HEK293 (cell line): ENCODE measurements around the gene WNT6.

ENCODE experiments used
- CTCF ChIA-PET: fragments of 350-600 bp; formaldehyde crosslinking; extraction: SDS; loops from one replicate; lab custom pipeline; 2021; ENCODE audit warnings: antibody characterized with exemption; lab: Yijun Ruan, JAX
- POLR2A ChIA-PET: fragments of 300-600 bp; formaldehyde crosslinking; extraction: SDS; loops from one replicate; lab custom pipeline; 2020; ENCODE audit warnings: antibody characterized with exemption, inconsistent platforms; lab: Yijun Ruan, JAX
- H3K27ac ChIP-seq: fragments of 200-500 bp; sonication (Bioruptor generic); 2 replicates; pipeline ENCODE4 v1.5.1; 2014; ENCODE audit warnings: low read depth, low read length, control low read depth, inconsistent platforms; ENCODE audit errors: extremely low read depth
- H3K36me3 ChIP-seq, 2 experiments: fragments of 200-500 bp in 1 of 2; sonication (Bioruptor generic) in 1 of 2; 1 replicate in 1 of 2; 2 replicates in 1 of 2; pipeline ENCODE4 v1.5.1; 2014 to 2017; ENCODE audit warnings: inconsistent platforms in 2 of 2, low read length in 2 of 2; ENCODE audit not compliant: control insufficient read depth in 2 of 2, insufficient read depth in 1 of 2
- H3K4me1 ChIP-seq: fragments of 200-500 bp; sonication (Bioruptor generic); 2 replicates; pipeline ENCODE4 v1.5.1; 2014; ENCODE audit warnings: mild to moderate bottlenecking, low read length, inconsistent platforms; ENCODE audit not compliant: control insufficient read depth, insufficient read depth
- H3K4me3 ChIP-seq: 2 replicates; pipeline ENCODE4 v1.5.1; 2011; ENCODE audit warnings: low read depth, mild to moderate bottlenecking, control low read depth, low read length, moderate library complexity
- H3K9me3 ChIP-seq: fragments of 200-500 bp; sonication (Bioruptor generic); 2 replicates; pipeline ENCODE4 v1.5.1; 2014; ENCODE audit warnings: low read depth, low read length, inconsistent platforms; ENCODE audit not compliant: control insufficient read depth, insufficient read depth
- EGR2 ChIP-seq: fragments of 450-650 bp; formaldehyde crosslinking; IDR thresholded peaks from 2 replicates; pipeline ENCODE4 v1.5.1; 2016; ENCODE audit warnings: low read depth, missing biosample characterization, missing genetic modification characterization
- GLIS1 ChIP-seq: fragments of 450-650 bp; formaldehyde crosslinking; IDR thresholded peaks from 2 replicates; pipeline ENCODE4 v1.5.1; 2016; ENCODE audit warnings: missing biosample characterization, missing genetic modification characterization
- HOXA7 ChIP-seq: sonication (generic); formaldehyde crosslinking; IDR thresholded peaks from 2 replicates; pipeline ENCODE4 v1.8.1; 2022; ENCODE audit warnings: missing genetic modification reagents, borderline replicate concordance
- OSR2 ChIP-seq: fragments of 450-650 bp; formaldehyde crosslinking; IDR thresholded peaks from 2 replicates; pipeline ENCODE4 v1.5.1; 2016; ENCODE audit warnings: missing biosample characterization, missing genetic modification characterization
- PRDM10 ChIP-seq: fragments of 450-650 bp; formaldehyde crosslinking; IDR thresholded peaks from 2 replicates; pipeline ENCODE4 v1.5.1; 2016; ENCODE audit warnings: missing biosample characterization, missing genetic modification characterization
- SCRT1 ChIP-seq: fragments of 450-650 bp; formaldehyde crosslinking; IDR thresholded peaks from 2 replicates; pipeline ENCODE4 v1.5.1; 2016; ENCODE audit warnings: missing biosample characterization, missing genetic modification characterization, borderline replicate concordance
- TSHZ1 ChIP-seq: fragments of 450-650 bp; formaldehyde crosslinking; IDR thresholded peaks from 2 replicates; pipeline ENCODE4 v1.5.1; 2016; ENCODE audit warnings: missing biosample characterization, missing genetic modification characterization, borderline replicate concordance
- ZBTB8A ChIP-seq: fragments of 450-650 bp; formaldehyde crosslinking; IDR thresholded peaks from 2 replicates; pipeline ENCODE4 v1.5.1; 2016; ENCODE audit warnings: missing biosample characterization, missing genetic modification characterization
- ZFHX2 ChIP-seq: fragments of 450-650 bp; formaldehyde crosslinking; conservative IDR thresholded peaks from 2 replicates; pipeline ENCODE4 v1.5.1; 2016; ENCODE audit warnings: missing biosample characterization, missing genetic modification characterization
- ZNF10 ChIP-seq: fragments of 450-650 bp; formaldehyde crosslinking; IDR thresholded peaks from 2 replicates; pipeline ENCODE4 v1.5.1; 2017; ENCODE audit warnings: missing biosample characterization, missing genetic modification characterization
- ZNF138 ChIP-seq: fragments of 450-650 bp; formaldehyde crosslinking; IDR thresholded peaks from 2 replicates; pipeline ENCODE4 v1.5.1; 2016; ENCODE audit warnings: missing biosample characterization, missing genetic modification characterization, borderline replicate concordance
- ZNF169 ChIP-seq: fragments of 450-650 bp; formaldehyde crosslinking; IDR thresholded peaks from 2 replicates; pipeline ENCODE4 v1.5.1; 2016; ENCODE audit warnings: missing biosample characterization, missing genetic modification characterization
- ZNF202 ChIP-seq: fragments of 450-650 bp; formaldehyde crosslinking; IDR thresholded peaks from 2 replicates; pipeline ENCODE4 v1.5.1; 2016; ENCODE audit warnings: missing biosample characterization, missing genetic modification characterization, borderline replicate concordance
- ZNF248 ChIP-seq: fragments of 450-650 bp; formaldehyde crosslinking; IDR thresholded peaks from 2 replicates; pipeline ENCODE4 v1.5.1; 2017; ENCODE audit warnings: missing biosample characterization, missing genetic modification characterization
- ZNF324 ChIP-seq: fragments of 450-650 bp; formaldehyde crosslinking; IDR thresholded peaks from 2 replicates; pipeline ENCODE4 v1.5.1; 2016; ENCODE audit warnings: missing biosample characterization, missing genetic modification characterization
- ZNF350 ChIP-seq: fragments of 450-650 bp; formaldehyde crosslinking; IDR thresholded peaks from 2 replicates; pipeline ENCODE4 v1.5.0; 2017; ENCODE audit warnings: missing biosample characterization, mild to moderate bottlenecking, missing genetic modification characterization
- ZNF48 ChIP-seq: fragments of 450-650 bp; formaldehyde crosslinking; IDR thresholded peaks from 2 replicates; pipeline ENCODE4 v1.5.1; 2016; ENCODE audit warnings: missing biosample characterization, missing genetic modification characterization
- ZNF561 ChIP-seq: fragments of 450-650 bp; IDR thresholded peaks from 2 replicates; pipeline ENCODE4 v1.5.1; 2018; ENCODE audit warnings: missing biosample characterization, missing genetic modification characterization, borderline replicate concordance
- ZNF626 ChIP-seq: fragments of 450-650 bp; sonication (Bioruptor Pico); formaldehyde crosslinking; IDR thresholded peaks from 2 replicates; pipeline ENCODE4 v1.5.1; 2018; ENCODE audit warnings: missing biosample characterization, missing genetic modification characterization, inconsistent platforms
- ZNF670 ChIP-seq: fragments of 450-650 bp; formaldehyde crosslinking; IDR thresholded peaks from 2 replicates; pipeline ENCODE4 v1.5.1; 2016; ENCODE audit warnings: missing biosample characterization, missing genetic modification characterization, low read depth
- ZNF692 ChIP-seq: fragments of 450-650 bp; formaldehyde crosslinking; IDR thresholded peaks from 2 replicates; pipeline ENCODE4 v1.5.1; 2016; ENCODE audit warnings: missing biosample characterization, missing genetic modification characterization
- ZNF747 ChIP-seq: fragments of 450-650 bp; formaldehyde crosslinking; IDR thresholded peaks from 2 replicates; pipeline ENCODE4 v1.5.1; 2016; ENCODE audit warnings: missing biosample characterization, missing genetic modification characterization

The WNT6 gene

GRCh38 chr2:218810256-218810655, 49.3 kb upstream of the WNT6 start:
- ChIA-PET POLR2A (no interaction called here), CTCF (interaction anchor here (0.8 to 2.4 kb wide), 2 partner anchors 37 to 59 kb away, joined by 3 to 10 read pairs; no protein-coding TSS in a partner anchor)
- H3K27ac ChIP-seq: no peak overlapping the region
- H3K4me3 ChIP-seq: no peak overlapping the region
- TF ChIP-seq ZNF48 (no peak), ZNF10 (tag by site-specific recombination) (no peak), GLIS1 (tag by site-specific recombination) (no peak), ZNF138 (tag by site-specific recombination) (no peak)
- no peaks in the 10 kb centered on the region for H3K36me3 ChIP-seq
- H3K9me3 ChIP-seq: no peaks in the 10 kb centered on the region
- peaks cover 14% of the 10 kb centered on the region for H3K4me1 ChIP-seq

- H3K4me1 ChIP-seq: peaks cover 8% of the 10 kb centered on the region
- POLR2A ChIA-PET: no interaction called here
- H3K4me3 ChIP-seq: no peak overlapping the region
- H3K9me3 ChIP-seq: no peaks in the 10 kb centered on the region
- H3K36me3 ChIP-seq: no peaks in the 10 kb centered on the region
- TF ChIP-seq TSHZ1 (no peak), ZNF692 (no peak), HOXA7 (no peak), PRDM10 (tag by site-specific recombination) (peak; percentile 91), ZNF324 (tag by site-specific recombination) (no peak), EGR2 (tag by site-specific recombination) (0 out of 2 replicates have a peak, but pooled peaks have one; percentile 47), ZNF202 (tag by site-specific recombination) (no peak), ZNF350 (no peak), ZNF747 (tag by site-specific recombination) (no peak), SCRT1 (tag by site-specific recombination) (no peak), ZFHX2 (tag by site-specific recombination) (0 out of 2 replicates have a peak, but pooled peaks have one; percentile 14), ZNF670 (tag by site-specific recombination) (no peak), ZNF248 (no peak), ZNF169 (tag by site-specific recombination) (no peak), ZBTB8A (tag by site-specific recombination) (no peak), ZNF561 (tag by site-specific recombination) (no peak), OSR2 (tag by site-specific recombination) (no peak), ZNF626 (tag by site-specific recombination) (no peak)
- CTCF ChIA-PET: interaction anchor here (0.6 kb wide), 1 partner anchor 13 kb away, joined by 3 read pairs; no protein-coding TSS in a partner anchor
- H3K27ac ChIP-seq: no peak overlapping the region
Measured at GRCh38 chr2:218811382-218811781, 48.2 kb upstream of the WNT6 start.
